BJ (cell line): Measurements from ENCODE around the gene TMED4. TPM values are rescaled to one million over a fixed set of nuclear protein-coding genes. Genes with fewer than 3 reads are reported as not detected.

Experiments
- CTCF ChIA-PET: fragments of 350-600 bp; formaldehyde crosslinking; extraction: SDS; loops from one replicate; lab custom pipeline; 2021; ENCODE audit warnings: antibody characterized with exemption, inconsistent platforms; lab: Yijun Ruan, JAX
- POLR2A ChIA-PET: fragments of 300-600 bp; sonication (Branson Sonifier 250); formaldehyde crosslinking; extraction: SDS; loops from one replicate; lab custom pipeline; 2021; ENCODE audit warnings: antibody characterized with exemption; lab: Charles Lee
- DNase-seq: peaks from one replicate; pipeline ENCODE4 v3.0.0-alpha.2; 2011; ENCODE audit warnings: low read depth
- H3K27me3 ChIP-seq: 2 replicates; pipeline ENCODE4 v1.6.0; 2011; ENCODE audit warnings: low read length; ENCODE audit not compliant: control insufficient read depth, insufficient read depth
- H3K36me3 ChIP-seq: 2 replicates; pipeline ENCODE4 v1.5.1; 2011; ENCODE audit warnings: low read length; ENCODE audit not compliant: control insufficient read depth, insufficient read depth
- H3K4me3 ChIP-seq: 2 replicates; pipeline ENCODE4 v1.5.1; 2011; ENCODE audit warnings: low read depth, mild to moderate bottlenecking, control low read depth, low read length
- CTCF ChIP-seq: IDR thresholded peaks from 2 replicates; pipeline ENCODE4 v1.5.1; 2011; ENCODE audit warnings: low read depth, mild to moderate bottlenecking, control low read depth, inconsistent platforms, low read length, moderate library complexity; ENCODE audit not compliant: insufficient read depth
- polyA plus RNA-seq: library from polyadenylated mRNA; depleted of rRNA; stranded (reverse); fragments of >200 nt; gene quantifications from 2 replicates; pipeline ENCODE4 v1.2.3, GENCODE V29; 2011

The TMED4 gene
- polyA plus RNA-seq, 1 experiment, result 80.9 TPM

GRCh38 chr7:44568771-44569560 lies 13.1 kb downstream of the TMED4 start:
- Histone ChIP-seq H3K36me3 (peaks cover 51% of the 10 kb centered on the region), H3K4me3 (no peak overlapping the region), H3K27me3 (no peaks in the 10 kb centered on the region)
- no peak for DNase-seq
- CTCF ChIA-PET, result interaction anchor here (0.9 to 1.6 kb wide), 2 partner anchors 220 to 309 kb away, joined by 3 to 4 read pairs; no protein-coding TSS in a partner anchor
- POLR2A ChIA-PET, result no interaction called here
- TF ChIP-seq CTCF, result no peak

- ChIA-PET POLR2A (no interaction called here), CTCF (interaction anchor here (0.5 to 1.6 kb wide), 3 partner anchors 205 to 327 kb away, joined by 3 to 4 read pairs (median 4); no protein-coding TSS in a partner anchor)
- no peaks in the 10 kb centered on the region for H3K27me3 ChIP-seq
- TF ChIP-seq CTCF, result no peak
- peaks cover 51% of the 10 kb centered on the region for H3K36me3 ChIP-seq
- DNase-seq, result no peak
- H3K4me3 ChIP-seq, result no peak overlapping the region
Measured at GRCh38 chr7:44567884-44568283, 14.1 kb downstream of the TMED4 start.

- DNase-seq, result no peak
- ChIA-PET POLR2A (no interaction called here), CTCF (interaction anchor here (0.6 to 7.4 kb wide), 8 partner anchors 12 to 371 kb away, joined by 3 to 62 read pairs (median 12); partner anchors contain the start of gene TMED4)
- TF ChIP-seq CTCF, result no peak
- H3K4me3 ChIP-seq, result no peak overlapping the region
- no peaks in the 10 kb centered on the region for H3K27me3 ChIP-seq
- peaks cover 47% of the 10 kb centered on the region for H3K36me3 ChIP-seq
Measured at GRCh38 chr7:44566680-44567079, 15.4 kb downstream of the TMED4 start.

GRCh38 chr7:44565795-44566559 lies 16.1 kb downstream of the TMED4 start:
- POLR2A ChIA-PET, result no interaction called here
- CTCF ChIA-PET, result interaction anchor here (0.6 to 7.4 kb wide), 30 partner anchors 8 to 370 kb away, joined by 3 to 62 read pairs (median 4); partner anchors contain the start of genes DDX56, NUDCD3 and TMED4

More at GRCh38 chr7:44565795-44566559, 16.1 kb downstream of the TMED4 start:
- Histone ChIP-seq H3K27me3 (no peaks in the 10 kb centered on the region), H3K36me3 (peaks cover 42% of the 10 kb centered on the region), H3K4me3 (no peak overlapping the region)
- no peak for DNase-seq
- no peak for TF ChIP-seq CTCF
